Activated naive CD4-positive, alpha-beta T cell treated with anti-CD3 and anti-CD28 coated beads, Interleukin-2, amount 10 ng/mL, durations not matched to agents 7 days and 5 days (primary cell): Measurements from ENCODE around the gene SETBP1.

Experiments
- CTCF ChIA-PET: fragments of 350-600 bp; sonication (Branson Sonifier 250); formaldehyde crosslinking; loops from one replicate; lab custom pipeline; 2021; ENCODE audit warnings: antibody characterized with exemption; lab: Charles Lee
- DNase-seq: peaks from one replicate; pipeline ENCODE4 v3.0.0-alpha.2; 2020
- H3K27ac Mint-ChIP-seq: one replicate; pipeline ENCODE4 v1.8.0; 2021; ENCODE audit warnings: mild to moderate bottlenecking, moderate library complexity, mixed read lengths
- H3K27me3 Mint-ChIP-seq: one replicate; pipeline ENCODE4 v1.8.0; 2021; ENCODE audit warnings: mild to moderate bottlenecking, mixed read lengths
- H3K36me3 Mint-ChIP-seq: one replicate; pipeline ENCODE4 v1.8.0; 2021; ENCODE audit warnings: mixed read lengths
- H3K4me1 Mint-ChIP-seq: one replicate; pipeline ENCODE4 v1.8.0; 2021; ENCODE audit warnings: mixed read lengths
- H3K4me3 Mint-ChIP-seq: one replicate; pipeline ENCODE4 v1.8.0; 2021; ENCODE audit warnings: mild to moderate bottlenecking, moderate library complexity, mixed read lengths
- H3K9me3 Mint-ChIP-seq: one replicate; pipeline ENCODE4 v1.8.0; 2021; ENCODE audit warnings: mixed read lengths

Gene SETBP1

DNA sequence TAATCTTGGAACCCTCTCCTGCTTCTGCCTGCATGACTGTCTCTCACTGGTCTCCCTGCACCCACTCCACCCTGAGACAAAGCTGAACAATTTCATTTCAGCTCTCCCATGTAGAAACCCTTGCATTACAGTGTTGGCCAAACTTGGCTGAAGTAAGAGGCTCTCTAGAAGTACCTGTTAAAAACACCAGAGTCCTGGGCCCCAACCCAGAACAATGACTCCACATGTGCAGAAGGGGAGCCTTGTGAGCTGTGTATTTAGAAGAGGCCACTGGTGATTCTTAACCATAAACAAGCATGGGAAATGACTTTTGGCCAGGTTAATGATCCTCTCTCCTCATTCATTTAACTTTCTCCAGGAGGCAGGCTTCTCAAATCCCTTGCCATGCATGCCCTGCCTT, 254.8 kb downstream of the SETBP1 start:
- H3K27ac Mint-ChIP-seq: no peak overlapping the region
- no peaks in the 10 kb centered on the region for H3K27me3 Mint-ChIP-seq
- no peak for DNase-seq
- peaks cover 5% of the 10 kb centered on the region for H3K4me1 Mint-ChIP-seq
- no peak overlapping the region for H3K4me3 Mint-ChIP-seq
- H3K36me3 Mint-ChIP-seq: no peaks in the 10 kb centered on the region
- peaks cover 15% of the 10 kb centered on the region for H3K9me3 Mint-ChIP-seq
- CTCF ChIA-PET: no interaction called here

GRCh38 chr18:44936485-44936884, 255.8 kb downstream of the SETBP1 start:
- H3K4me3 Mint-ChIP-seq: no peak overlapping the region
- CTCF ChIA-PET: no interaction called here
- DNase-seq: no peak
- H3K27ac Mint-ChIP-seq: no peak overlapping the region
- peaks cover 5% of the 10 kb centered on the region for H3K4me1 Mint-ChIP-seq
- H3K9me3 Mint-ChIP-seq: peaks cover 12% of the 10 kb centered on the region
- H3K27me3 Mint-ChIP-seq: no peaks in the 10 kb centered on the region
- H3K36me3 Mint-ChIP-seq: no peaks in the 10 kb centered on the region

DNA sequence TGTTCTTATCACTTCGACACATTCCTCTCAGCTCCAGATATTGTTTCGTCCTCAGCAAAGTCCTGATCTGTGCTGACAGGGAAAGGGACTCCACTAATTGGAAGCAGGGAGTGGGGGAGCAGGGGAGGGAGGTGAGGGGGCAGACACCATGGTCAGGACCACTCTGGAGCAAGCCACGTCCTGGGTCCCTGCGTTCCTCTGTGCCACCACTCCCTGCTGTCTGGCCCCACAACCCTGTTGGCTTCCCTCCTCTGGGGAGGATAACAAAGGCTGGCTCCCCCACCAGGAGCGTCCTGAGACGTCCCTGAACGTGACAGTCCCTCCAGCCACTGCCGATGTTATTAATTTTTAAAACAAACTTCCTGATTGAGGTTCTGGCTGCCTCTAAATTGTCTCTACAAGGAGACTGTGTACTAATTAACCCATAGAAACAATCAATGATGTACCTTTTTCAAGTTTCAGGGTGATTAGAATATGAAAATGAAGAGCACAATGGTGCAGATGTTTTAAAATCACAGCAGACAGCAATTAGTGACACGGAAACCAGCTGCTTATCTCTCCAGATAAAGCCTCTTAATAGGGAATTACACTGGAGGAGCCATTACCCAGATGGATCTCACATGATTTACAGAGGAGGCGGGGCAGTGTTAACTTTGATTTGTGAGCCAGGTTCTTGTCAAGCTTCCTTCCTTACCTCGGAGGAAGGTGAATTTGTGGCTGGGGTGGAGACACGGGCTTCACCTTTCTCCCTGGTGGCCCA, 257.5 kb downstream of the SETBP1 start:
- Mint-ChIP-seq H3K27me3 (peaks cover 3% of the 10 kb centered on the region), H3K9me3 (peaks cover 7% of the 10 kb centered on the region), H3K4me3 (no peak overlapping the region), H3K4me1 (peaks cover 1% of the 10 kb centered on the region), H3K27ac (no peak overlapping the region), H3K36me3 (no peaks in the 10 kb centered on the region)
- CTCF ChIA-PET: no interaction called here
- no peak for DNase-seq

DNA sequence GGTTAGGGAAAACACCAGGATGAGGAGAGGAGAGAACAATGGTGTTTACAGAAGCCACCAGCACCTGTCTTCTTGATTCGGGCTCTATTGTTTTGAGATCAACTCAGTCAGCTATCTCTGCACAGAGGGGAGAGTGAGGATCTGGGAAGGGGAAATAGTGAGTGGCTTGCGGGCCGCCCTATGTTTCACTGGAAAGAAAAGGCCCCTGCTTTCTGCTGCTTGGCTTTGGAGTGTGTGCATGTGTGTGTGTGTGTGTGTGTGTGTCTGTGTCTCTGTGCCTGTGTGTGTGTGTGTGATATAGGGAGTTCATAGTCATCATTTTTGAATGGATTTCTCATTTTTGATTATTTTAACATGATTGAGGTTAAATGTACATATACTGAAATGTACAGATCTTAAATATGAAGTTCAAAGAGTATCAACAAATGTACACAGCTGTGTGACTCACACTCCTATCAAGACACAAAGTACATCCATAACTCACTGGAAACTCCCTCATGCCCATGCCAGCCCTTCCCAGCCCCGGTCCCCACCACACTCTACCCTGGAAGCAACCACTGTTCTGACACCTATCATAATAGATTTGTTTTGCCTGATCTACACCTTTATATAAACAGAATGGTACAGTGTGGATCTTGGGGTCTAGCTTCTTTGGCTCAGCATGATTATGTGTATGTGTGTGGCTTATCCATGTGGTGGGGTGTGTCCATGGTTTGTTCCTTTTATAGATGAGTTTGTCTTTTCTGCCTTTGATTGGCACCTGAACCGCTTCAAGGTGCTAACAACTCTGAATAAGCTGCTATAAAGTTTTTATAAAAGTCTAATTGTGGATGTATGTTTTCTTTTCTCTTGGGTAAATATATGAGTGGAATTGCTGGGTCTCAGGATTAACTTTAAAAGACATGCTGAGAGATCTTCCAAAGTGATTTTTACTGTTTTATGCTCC, 258.3 kb downstream of the SETBP1 start:
- peaks cover 7% of the 10 kb centered on the region for H3K9me3 Mint-ChIP-seq
- H3K27ac Mint-ChIP-seq: no peak overlapping the region
- H3K36me3 Mint-ChIP-seq: no peaks in the 10 kb centered on the region
- no peaks in the 10 kb centered on the region for H3K4me1 Mint-ChIP-seq
- peaks cover 3% of the 10 kb centered on the region for H3K27me3 Mint-ChIP-seq
- CTCF ChIA-PET: no interaction called here
- H3K4me3 Mint-ChIP-seq: no peak overlapping the region
- no peak for DNase-seq

- no peak for DNase-seq
- no peak overlapping the region for H3K27ac Mint-ChIP-seq
- CTCF ChIA-PET: no interaction called here
- H3K27me3 Mint-ChIP-seq: peaks cover 3% of the 10 kb centered on the region
- no peaks in the 10 kb centered on the region for H3K9me3 Mint-ChIP-seq
- H3K36me3 Mint-ChIP-seq: no peaks in the 10 kb centered on the region
- no peaks in the 10 kb centered on the region for H3K4me1 Mint-ChIP-seq
- H3K4me3 Mint-ChIP-seq: no peak overlapping the region
Measured at GRCh38 chr18:44941516-44941915, 260.8 kb downstream of the SETBP1 start.

- DNase-seq: no peak
- H3K9me3 Mint-ChIP-seq: no peaks in the 10 kb centered on the region
- CTCF ChIA-PET: no interaction called here
- H3K4me1 Mint-ChIP-seq: no peaks in the 10 kb centered on the region
- H3K27ac Mint-ChIP-seq: no peak overlapping the region
- H3K27me3 Mint-ChIP-seq: peaks cover 3% of the 10 kb centered on the region
- H3K36me3 Mint-ChIP-seq: no peaks in the 10 kb centered on the region
- H3K4me3 Mint-ChIP-seq: no peak overlapping the region
Measured at GRCh38 chr18:44942073-44942472, 261.4 kb downstream of the SETBP1 start.

GRCh38 chr18:44943311-44943881, 262.7 kb downstream of the SETBP1 start:
- Mint-ChIP-seq H3K36me3 (no peaks in the 10 kb centered on the region), H3K27me3 (peaks cover 3% of the 10 kb centered on the region), H3K9me3 (no peaks in the 10 kb centered on the region)

DNA sequence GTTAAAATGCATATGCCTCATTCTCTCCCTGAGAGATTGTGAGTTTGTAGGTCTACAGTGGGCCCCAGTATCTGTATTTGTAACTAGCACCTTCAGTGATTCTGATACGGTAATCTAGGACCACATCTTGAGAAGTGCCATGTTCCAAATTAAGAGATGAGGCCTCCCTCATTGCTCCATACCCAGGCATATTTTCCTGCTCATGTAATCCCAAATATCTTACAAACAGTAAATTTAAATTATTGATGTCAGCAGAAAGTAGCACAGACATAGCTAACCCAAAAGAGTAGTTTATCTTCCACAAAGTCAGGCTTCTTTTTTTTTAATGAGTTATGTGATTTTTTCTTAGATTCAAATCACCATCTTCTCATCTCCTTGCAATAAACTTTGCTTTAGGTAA, 263.8 kb downstream of the SETBP1 start:
- Mint-ChIP-seq H3K27me3 (peaks cover 3% of the 10 kb centered on the region), H3K9me3 (no peaks in the 10 kb centered on the region), H3K4me3 (no peak overlapping the region), H3K36me3 (no peaks in the 10 kb centered on the region), H3K27ac (no peak overlapping the region), H3K4me1 (no peaks in the 10 kb centered on the region)
- CTCF ChIA-PET: no interaction called here
- DNase-seq: no peak

More at GRCh38 chr18:44943311-44943881, 262.7 kb downstream of the SETBP1 start:
- Mint-ChIP-seq H3K4me1 (no peaks in the 10 kb centered on the region), H3K27ac (no peak overlapping the region), H3K4me3 (no peak overlapping the region)
- CTCF ChIA-PET: no interaction called here
- DNase-seq: no peak

DNA sequence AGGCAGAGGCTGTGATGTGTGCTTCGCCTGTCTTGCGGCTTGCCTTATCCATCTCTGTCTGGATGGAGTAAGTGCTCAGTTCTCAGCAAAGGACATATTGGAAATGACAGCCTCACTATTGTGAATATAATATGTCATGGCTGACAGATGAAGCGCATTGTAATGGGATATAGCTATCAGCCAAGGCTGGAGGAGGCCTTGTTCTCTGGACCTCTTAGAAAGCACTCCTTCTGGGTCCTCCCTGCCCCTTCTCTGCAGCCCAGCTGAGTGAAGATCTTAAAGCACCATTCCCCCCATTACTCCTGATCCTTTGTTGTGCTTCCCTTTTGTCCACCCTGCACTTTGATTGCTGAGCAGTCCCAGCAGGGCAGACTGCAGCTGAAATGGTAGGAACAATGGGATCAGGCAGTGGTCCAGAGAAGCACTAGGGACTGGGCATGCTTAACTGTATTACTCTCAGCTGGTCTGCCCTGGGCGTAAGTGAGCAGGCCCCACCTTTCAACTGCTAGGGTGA, 265.3 kb downstream of the SETBP1 start:
- no peak overlapping the region for H3K27ac Mint-ChIP-seq
- peaks cover 3% of the 10 kb centered on the region for H3K27me3 Mint-ChIP-seq
- no peak for DNase-seq
- H3K9me3 Mint-ChIP-seq: peaks cover 2% of the 10 kb centered on the region
- no peak overlapping the region for H3K4me3 Mint-ChIP-seq
- no peaks in the 10 kb centered on the region for H3K4me1 Mint-ChIP-seq
- CTCF ChIA-PET: interaction anchor here (0.5 kb wide), 1 partner anchor 85 kb away, joined by 4 read pairs; no protein-coding TSS in a partner anchor
- H3K36me3 Mint-ChIP-seq: no peaks in the 10 kb centered on the region

GRCh38 chr18:44946529-44947113, 265.9 kb downstream of the SETBP1 start:
- CTCF ChIA-PET: no interaction called here
- no peak overlapping the region for H3K4me3 Mint-ChIP-seq
- H3K4me1 Mint-ChIP-seq: no peaks in the 10 kb centered on the region
- peaks cover 2% of the 10 kb centered on the region for H3K9me3 Mint-ChIP-seq
- peaks cover 3% of the 10 kb centered on the region for H3K27me3 Mint-ChIP-seq
- no peak for DNase-seq
- H3K36me3 Mint-ChIP-seq: no peaks in the 10 kb centered on the region
- no peak overlapping the region for H3K27ac Mint-ChIP-seq

DNA sequence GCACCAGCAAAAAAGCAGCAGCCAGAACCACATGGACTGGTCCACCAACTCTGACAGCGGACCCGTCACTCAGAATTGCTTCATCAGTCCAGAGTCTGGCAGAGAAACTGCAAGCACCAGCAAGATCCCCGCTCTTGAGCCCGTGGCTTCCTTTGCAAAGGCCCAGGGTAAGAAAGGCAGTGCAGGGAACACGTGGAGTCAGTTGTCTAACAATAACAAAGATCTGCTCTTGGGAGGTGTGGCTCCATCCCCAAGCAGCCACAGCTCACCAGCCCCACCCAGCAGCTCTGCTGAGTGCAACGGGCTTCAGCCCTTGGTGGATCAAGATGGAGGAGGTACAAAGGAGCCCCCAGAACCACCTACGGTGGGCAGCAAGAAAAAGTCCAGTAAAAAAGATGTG, 269.3 kb downstream of the SETBP1 start:
- Mint-ChIP-seq H3K4me3 (no peak overlapping the region), H3K27ac (no peak overlapping the region), H3K9me3 (peaks cover 2% of the 10 kb centered on the region), H3K27me3 (no peaks in the 10 kb centered on the region), H3K36me3 (no peaks in the 10 kb centered on the region), H3K4me1 (no peaks in the 10 kb centered on the region)
- CTCF ChIA-PET: no interaction called here
- no peak for DNase-seq

- no peak overlapping the region for H3K27ac Mint-ChIP-seq
- H3K27me3 Mint-ChIP-seq: no peaks in the 10 kb centered on the region
- no peak overlapping the region for H3K4me3 Mint-ChIP-seq
- no peaks in the 10 kb centered on the region for H3K4me1 Mint-ChIP-seq
- no peak for DNase-seq
- CTCF ChIA-PET: no interaction called here
- no peaks in the 10 kb centered on the region for H3K36me3 Mint-ChIP-seq
- H3K9me3 Mint-ChIP-seq: peaks cover 2% of the 10 kb centered on the region
Measured at GRCh38 chr18:44950685-44951195, 270.1 kb downstream of the SETBP1 start.

- H3K36me3 Mint-ChIP-seq: no peaks in the 10 kb centered on the region
- CTCF ChIA-PET: no interaction called here
- DNase-seq: no peak
- no peaks in the 10 kb centered on the region for H3K4me1 Mint-ChIP-seq
- peaks cover 2% of the 10 kb centered on the region for H3K9me3 Mint-ChIP-seq
- no peaks in the 10 kb centered on the region for H3K27me3 Mint-ChIP-seq
- no peak overlapping the region for H3K4me3 Mint-ChIP-seq
- H3K27ac Mint-ChIP-seq: no peak overlapping the region
Measured at GRCh38 chr18:44951748-44952147, 271.1 kb downstream of the SETBP1 start.

- no peaks in the 10 kb centered on the region for H3K27me3 Mint-ChIP-seq
- CTCF ChIA-PET: no interaction called here
- no peak overlapping the region for H3K4me3 Mint-ChIP-seq
- DNase-seq: no peak
- H3K36me3 Mint-ChIP-seq: no peaks in the 10 kb centered on the region
- H3K27ac Mint-ChIP-seq: no peak overlapping the region
- H3K9me3 Mint-ChIP-seq: peaks cover 2% of the 10 kb centered on the region
- no peaks in the 10 kb centered on the region for H3K4me1 Mint-ChIP-seq
Measured at GRCh38 chr18:44954257-44954656, 273.6 kb downstream of the SETBP1 start.
